K562 (cell line): ENCODE results near the gene ZNF81. TPM values are rescaled to one million over a fixed set of nuclear protein-coding genes. Genes with fewer than 3 reads are reported as not detected.

Experiments
- ATF6 ChIP-seq: sonication (generic); formaldehyde crosslinking; IDR thresholded peaks from 2 replicates; pipeline ENCODE4 v1.4.0; 2020; ENCODE audit warnings: mild to moderate bottlenecking, missing genetic modification reagents
- ATF7 ChIP-seq: fragments of 450-650 bp; IDR thresholded peaks from 2 replicates; pipeline ENCODE4 v1.7.1; 2014; ENCODE audit warnings: mild to moderate bottlenecking, moderate library complexity
- CREB3 ChIP-seq: fragments of 450-650 bp; conservative IDR thresholded peaks from 2 replicates; pipeline ENCODE4 v1.6.1; 2016; ENCODE audit warnings: missing genetic modification characterization, low read depth, mild to moderate bottlenecking, missing compliant biosample characterization, moderate library complexity
- E2F5 ChIP-seq: sonication (generic); formaldehyde crosslinking; IDR thresholded peaks from 2 replicates; pipeline ENCODE4 v1.8.0; 2022; ENCODE audit warnings: mild to moderate bottlenecking, missing genetic modification reagents
- E4F1 ChIP-seq: fragments of 250-450 bp; sonication (Bioruptor Pico); IDR thresholded peaks from 2 replicates; pipeline ENCODE4 v1.5.0; 2021; ENCODE audit warnings: mild to moderate bottlenecking, borderline replicate concordance
- EWSR1 ChIP-seq: fragments of 450-650 bp; IDR thresholded peaks from 2 replicates; pipeline ENCODE4 v1.6.1; 2018; ENCODE audit warnings: borderline replicate concordance, mild to moderate bottlenecking, low read depth, moderate library complexity; ENCODE audit not compliant: partially characterized antibody
- HDAC8 ChIP-seq: fragments of 450-650 bp; IDR thresholded peaks from 2 replicates; pipeline ENCODE4 v1.6.1; 2016; ENCODE audit warnings: mild to moderate bottlenecking, missing genetic modification characterization, moderate library complexity, missing compliant biosample characterization
- LCOR ChIP-seq: sonication (generic); formaldehyde crosslinking; IDR thresholded peaks from 2 replicates; pipeline ENCODE4 v1.8.0; 2022; ENCODE audit warnings: mild to moderate bottlenecking, missing genetic modification reagents
- MCM5 ChIP-seq: fragments of 450-650 bp; IDR thresholded peaks from 2 replicates; pipeline ENCODE4 v1.6.1; 2016; ENCODE audit warnings: low read depth
- NFE2L1 ChIP-seq: fragments of 450-650 bp; IDR thresholded peaks from 2 replicates; pipeline ENCODE4 v1.6.1; 2016; ENCODE audit warnings: missing genetic modification characterization, low read depth, mild to moderate bottlenecking, missing compliant biosample characterization, moderate library complexity, borderline replicate concordance
- OTX1 ChIP-seq: fragments of 450-650 bp; formaldehyde crosslinking; IDR thresholded peaks from 2 replicates; pipeline ENCODE4 v1.4.0; 2022; ENCODE audit warnings: mild to moderate bottlenecking
- SFPQ ChIP-seq: fragments of 200-400 bp; formaldehyde crosslinking; IDR thresholded peaks from 2 replicates; pipeline ENCODE4 v1.6.1; 2017; ENCODE audit warnings: mild to moderate bottlenecking, low read depth, low read length, moderate library complexity
- SIN3A ChIP-seq, 2 experiments: fragments of 150-350 bp in 1 of 2; IDR thresholded peaks; 2 replicates each; pipeline ENCODE4 v1.6.1; 2011 to 2016; ENCODE audit warnings: borderline replicate concordance in 2 of 2, low read depth in 2 of 2, low read length in 2 of 2, mild to moderate bottlenecking in 2 of 2, moderate library complexity in 2 of 2; ENCODE audit not compliant: control insufficient read depth in 1 of 2
- SRF ChIP-seq, 2 experiments: fragments of 250-450, 450-650 bp in 1 of 2; sonication (Bioruptor Pico) in 1 of 2; sonication (generic) in 1 of 2; formaldehyde crosslinking; IDR thresholded peaks; 2 replicates each; pipeline versions ENCODE4 v1.5.0 to v1.5.1; 2020 to 2022; ENCODE audit warnings: mild to moderate bottlenecking in 1 of 2, missing genetic modification reagents in 1 of 2
- TFAM ChIP-seq: fragments of 250-450 bp; sonication (Bioruptor Pico); conservative IDR thresholded peaks from 2 replicates; pipeline ENCODE4 v1.5.0; 2021; ENCODE audit warnings: mild to moderate bottlenecking, moderate library complexity
- TRIM24 ChIP-seq, 2 experiments: fragments of 450-650 bp; IDR thresholded peaks; 2 replicates each; pipeline ENCODE4 v1.6.1; 2016
- ZNF583 ChIP-seq: fragments of 250-450 bp; sonication (Bioruptor Pico); IDR thresholded peaks from 2 replicates; pipeline ENCODE4 v1.4.0; 2020
- ZSCAN29 ChIP-seq: fragments of 450-650 bp; IDR thresholded peaks from 2 replicates; pipeline ENCODE4 v1.6.1; 2017
- polyA plus RNA-seq, 8 experiments: library from polyadenylated mRNA; depleted of rRNA in 4 of 8; stranded (reverse) in 5 of 8; unstranded in 3 of 8; fragments of >200 nt; fragmentation: Nextera tagmentation in 2 of 8; fragmentation: Illumina TruSeq in 1 of 8; extraction: Ambion mirVana in 2 of 8; extraction: Trizol in 1 of 8; gene quantifications; 2 replicates each; pipeline versions ENCODE4 v1.2.1 to v1.2.3, GENCODE V29; 2011 to 2014; ENCODE audit warnings: inconsistent platforms in 1 of 8, missing spikeins in 1 of 8
- total RNA-seq, 7 experiments: library from RNA; depleted of rRNA in 6 of 7; stranded (reverse); fragments of >200 nt in 6 of 7; fragmentation: Illumina TruSeq in 2 of 7; extraction: Trizol in 2 of 7; gene quantifications; 2 replicates each; pipeline versions ENCODE4 v1.2.1 to v1.2.3, GENCODE V29; 2011 to 2021; ENCODE audit warnings: low replicate concordance in 1 of 7

The ZNF81 gene
- total and polyA plus RNA-seq, 9 of the 15 experiments (the other 6 are each of a cell fraction or from before 2014, with no cell fraction given): 2.4 to 9.6 (median 4.9) TPM

- TF ChIP-seq ATF6 (no peak), SFPQ (no peak), LCOR (CRISPR knock-in tag) (no peak), MCM5 (no peak), ATF7 (no peak), EWSR1 (no peak), HDAC8 (tag) (peak; percentile 64; the same call in 1 of the 2 replicates), CREB3 (tag) (peak; percentile 77), E2F5 (no peak), OTX1 (CRISPR knock-in tag) (no peak), SIN3A (IDR thresholded peaks at IDR 0.05; ENCODE audit: borderline replicate concordance in 2 of 2, control insufficient read depth in 1 of 2, low read depth in 2 of 2, low read length in 2 of 2) (no peak), ZSCAN29 (no peak), NFE2L1 (0 out of 2 replicates have a peak, but pooled peaks have one; percentile 29), SRF (CRISPR knock-in tag; IDR thresholded peaks at IDR 0.05) (peak in 1 of 2 experiments; percentile 72; a peak in 1 of 4 replicates), TRIM24 (IDR thresholded peaks at IDR 0.05) (no peak), E4F1 (no peak), TFAM (CRISPR knock-in tag) (no peak), ZNF583 (CRISPR knock-in tag) (0 out of 2 replicates have a peak, but pooled peaks have one; percentile 75)
- TF ChIP-seq, all 486 proteins: peak for 30
Measured at GRCh38 chrX:47808904-47809788, 27.6 kb upstream of the ZNF81 start (continued).
